Uterus (tissue), 2 donors: ENCODE measurements around the gene TXNRD3.

Experiments
- POLR2A ChIP-seq, 2 donors: fragments of 450-650 bp; IDR thresholded peaks; one replicate each; pipeline ENCODE4 v1.6.1; 2016; ENCODE audit warnings: antibody characterized with exemption in 2 of 2, mild to moderate bottlenecking in 1 of 2, moderate library complexity in 1 of 2
- TF ChIP-seq, protein P1 (sequence below), 4 experiments: fragments of 200-600 bp in 2 of 4; fragments of 450-650 bp in 2 of 4; sonication (generic) in 2 of 4; IDR thresholded peaks; one replicate each; pipeline ENCODE4 v1.5.1; 2016 to 2019; ENCODE audit warnings: antibody characterized with exemption in 4 of 4, mild to moderate bottlenecking in 2 of 4, moderate library complexity in 1 of 4

DNA sequence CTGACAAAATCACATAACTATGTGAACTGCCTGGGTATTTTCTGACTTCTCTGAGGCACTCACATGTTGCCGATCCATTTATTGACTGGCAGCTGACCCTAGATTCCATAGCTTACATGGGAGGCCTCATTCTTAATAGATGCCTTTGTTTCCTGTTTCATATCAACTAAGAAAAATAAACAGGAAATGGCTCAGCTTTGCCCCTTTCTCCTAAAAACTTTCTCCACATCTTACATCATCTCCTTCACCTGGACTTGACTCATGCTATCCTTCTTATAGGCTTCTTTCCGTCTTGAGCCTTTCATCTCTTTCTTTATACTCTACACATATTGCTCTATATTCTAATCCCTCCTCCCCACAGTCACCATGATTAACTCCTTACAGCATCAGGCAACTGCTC lies 38.0 kb downstream of the TXNRD3 start:
- TF ChIP-seq, protein P1, sequence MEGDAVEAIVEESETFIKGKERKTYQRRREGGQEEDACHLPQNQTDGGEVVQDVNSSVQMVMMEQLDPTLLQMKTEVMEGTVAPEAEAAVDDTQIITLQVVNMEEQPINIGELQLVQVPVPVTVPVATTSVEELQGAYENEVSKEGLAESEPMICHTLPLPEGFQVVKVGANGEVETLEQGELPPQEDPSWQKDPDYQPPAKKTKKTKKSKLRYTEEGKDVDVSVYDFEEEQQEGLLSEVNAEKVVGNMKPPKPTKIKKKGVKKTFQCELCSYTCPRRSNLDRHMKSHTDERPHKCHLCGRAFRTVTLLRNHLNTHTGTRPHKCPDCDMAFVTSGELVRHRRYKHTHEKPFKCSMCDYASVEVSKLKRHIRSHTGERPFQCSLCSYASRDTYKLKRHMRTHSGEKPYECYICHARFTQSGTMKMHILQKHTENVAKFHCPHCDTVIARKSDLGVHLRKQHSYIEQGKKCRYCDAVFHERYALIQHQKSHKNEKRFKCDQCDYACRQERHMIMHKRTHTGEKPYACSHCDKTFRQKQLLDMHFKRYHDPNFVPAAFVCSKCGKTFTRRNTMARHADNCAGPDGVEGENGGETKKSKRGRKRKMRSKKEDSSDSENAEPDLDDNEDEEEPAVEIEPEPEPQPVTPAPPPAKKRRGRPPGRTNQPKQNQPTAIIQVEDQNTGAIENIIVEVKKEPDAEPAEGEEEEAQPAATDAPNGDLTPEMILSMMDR (IDR thresholded peaks at IDR 0.05), result no peak
- TF ChIP-seq POLR2A (IDR thresholded peaks at IDR 0.05), result no peak
